K562 (cell line): ENCODE data around the gene ECSCR. TPM values are rescaled to one million over a fixed set of nuclear protein-coding genes. Genes with fewer than 3 reads are reported as not detected.

ENCODE experiments used
- ATF1 ChIP-seq, 2 experiments: fragments of 450-650 bp in 1 of 2; IDR thresholded peaks; 2 replicates each; pipeline ENCODE4 v1.6.1; 2016; ENCODE audit warnings: missing compliant biosample characterization in 1 of 2, missing genetic modification characterization in 1 of 2
- CBFA2T2 ChIP-seq: fragments of 450-650 bp; conservative IDR thresholded peaks from 2 replicates; pipeline ENCODE4 v1.6.1; 2017; ENCODE audit warnings: mild to moderate bottlenecking
- CBFA2T3 ChIP-seq: fragments of 450-650 bp; IDR thresholded peaks from 2 replicates; pipeline ENCODE4 v1.6.1; 2017
- E2F3 ChIP-seq: fragments of 250-450 bp; sonication (Bioruptor Pico); IDR thresholded peaks from 2 replicates; pipeline ENCODE4 v1.4.0; 2020; ENCODE audit warnings: mild to moderate bottlenecking
- GATAD2B ChIP-seq: fragments of 450-650 bp; IDR thresholded peaks from 2 replicates; pipeline ENCODE4 v1.6.1; 2017; ENCODE audit warnings: mild to moderate bottlenecking, borderline replicate concordance
- HMGN3 ChIP-seq: IDR thresholded peaks from 2 replicates; pipeline ENCODE4 v1.6.1; 2011; ENCODE audit warnings: borderline replicate concordance, low read depth, mild to moderate bottlenecking, mixed read lengths, low read length; ENCODE audit not compliant: insufficient read length; ENCODE audit errors: extremely low read depth
- HNRNPL ChIP-seq: fragments of 200-400 bp; formaldehyde crosslinking; IDR thresholded peaks from 2 replicates; pipeline ENCODE4 v1.6.1; 2017; ENCODE audit warnings: low read depth, mild to moderate bottlenecking, low read length
- HNRNPUL1 ChIP-seq: fragments of 200-400 bp; formaldehyde crosslinking; IDR thresholded peaks from 2 replicates; pipeline ENCODE4 v1.6.1; 2017; ENCODE audit warnings: low read length
- LCOR ChIP-seq: sonication (generic); formaldehyde crosslinking; IDR thresholded peaks from 2 replicates; pipeline ENCODE4 v1.8.0; 2022; ENCODE audit warnings: mild to moderate bottlenecking, missing genetic modification reagents
- MCM2 ChIP-seq: fragments of 450-650 bp; IDR thresholded peaks from 2 replicates; pipeline ENCODE4 v1.6.1; 2017; ENCODE audit warnings: low read depth, mild to moderate bottlenecking
- NFRKB ChIP-seq: fragments of 450-650 bp; IDR thresholded peaks from 2 replicates; pipeline ENCODE4 v1.6.1; 2016; ENCODE audit warnings: low read depth
- POLR2AphosphoS5 ChIP-seq: IDR thresholded peaks from 2 replicates; pipeline ENCODE4 v1.6.1; 2011; ENCODE audit warnings: mild to moderate bottlenecking, low read depth, low read length, moderate library complexity; ENCODE audit not compliant: control insufficient read depth, insufficient read depth
- POLR2H ChIP-seq: IDR thresholded peaks from 2 replicates; pipeline ENCODE4 v1.6.1; 2016; ENCODE audit warnings: missing genetic modification characterization, low read depth, mild to moderate bottlenecking, control low read depth, missing compliant biosample characterization, moderate library complexity
- RFX1 ChIP-seq: fragments of 450-650 bp; IDR thresholded peaks from 2 replicates; pipeline ENCODE4 v1.6.1; 2016; ENCODE audit warnings: mild to moderate bottlenecking, moderate library complexity
- TARDBP ChIP-seq: fragments of 450-650 bp; IDR thresholded peaks from 2 replicates; pipeline ENCODE4 v1.6.1; 2016
- TCF3 ChIP-seq: sonication (generic); formaldehyde crosslinking; IDR thresholded peaks from 2 replicates; pipeline ENCODE4 v1.4.0; 2020; ENCODE audit warnings: mild to moderate bottlenecking, missing genetic modification reagents
- YY1 ChIP-seq, 3 experiments: IDR thresholded peaks; 2 replicates each; pipeline ENCODE4 v1.6.1; 2011; ENCODE audit warnings: low read length in 2 of 3, mild to moderate bottlenecking in 2 of 3, moderate library complexity in 2 of 3, borderline replicate concordance in 1 of 3, control low read depth in 1 of 3, low read depth in 1 of 3; ENCODE audit not compliant: insufficient read depth in 3 of 3, insufficient replicate concordance in 2 of 3, control insufficient read depth in 1 of 3, insufficient read length in 1 of 3; ENCODE audit errors: extremely low read depth in 1 of 3
- ZNF511 ChIP-seq: sonication (generic); formaldehyde crosslinking; IDR thresholded peaks from 2 replicates; pipeline ENCODE4 v1.8.0; 2022; ENCODE audit warnings: mild to moderate bottlenecking, missing genetic modification reagents
- ZNF668 ChIP-seq: fragments of 250-450 bp; sonication (Bioruptor Pico); IDR thresholded peaks from 2 replicates; pipeline ENCODE4 v1.8.0; 2022; ENCODE audit warnings: mild to moderate bottlenecking, inconsistent platforms
- ZNF79 ChIP-seq: fragments of 250-450 bp; sonication (Bioruptor Pico); IDR thresholded peaks from 2 replicates; pipeline ENCODE4 v1.4.0; 2020; ENCODE audit warnings: low read depth, mild to moderate bottlenecking, moderate library complexity
- polyA plus RNA-seq, 8 experiments: library from polyadenylated mRNA; depleted of rRNA in 4 of 8; stranded (reverse) in 5 of 8; unstranded in 3 of 8; fragments of >200 nt; fragmentation: Nextera tagmentation in 2 of 8; fragmentation: Illumina TruSeq in 1 of 8; extraction: Ambion mirVana in 2 of 8; extraction: Trizol in 1 of 8; gene quantifications; 2 replicates each; pipeline versions ENCODE4 v1.2.1 to v1.2.3, GENCODE V29; 2011 to 2014; ENCODE audit warnings: inconsistent platforms in 1 of 8, missing spikeins in 1 of 8
- total RNA-seq, 7 experiments: library from RNA; depleted of rRNA in 6 of 7; stranded (reverse); fragments of >200 nt in 6 of 7; fragmentation: Illumina TruSeq in 2 of 7; extraction: Trizol in 2 of 7; gene quantifications; 2 replicates each; pipeline versions ENCODE4 v1.2.1 to v1.2.3, GENCODE V29; 2011 to 2021; ENCODE audit warnings: low replicate concordance in 1 of 7
- TF ChIP-seq, protein P1 (sequence below): sonication (generic); formaldehyde crosslinking; IDR thresholded peaks from 2 replicates; pipeline ENCODE4 v1.8.1; 2023; ENCODE audit warnings: mild to moderate bottlenecking, missing genetic modification reagents, moderate library complexity
- TF ChIP-seq, protein P2 (sequence below), 2 experiments: fragments of 200-800 bp in 1 of 2; sonication (Bioruptor generic) in 1 of 2; sonication (generic) in 1 of 2; formaldehyde crosslinking in 1 of 2; IDR thresholded peaks in 1 of 2; conservative IDR thresholded peaks in 1 of 2; 2 replicates each; pipeline versions ENCODE4 v1.5.0 to v1.6.1; 2016 to 2020; ENCODE audit warnings: missing compliant biosample characterization in 1 of 2, missing genetic modification characterization in 1 of 2, missing genetic modification reagents in 1 of 2
- TF ChIP-seq, protein P3 (sequence below): sonication (generic); formaldehyde crosslinking; IDR thresholded peaks from 2 replicates; pipeline ENCODE4 v1.9.0; 2022; ENCODE audit warnings: mild to moderate bottlenecking, missing genetic modification reagents

The ECSCR gene
- total and polyA plus RNA-seq, 9 of the 15 experiments (the other 6 are each of a cell fraction or from before 2014, with no cell fraction given): 0.10 to 0.25 (median 0.13) TPM; not detected in 6

DNA sequence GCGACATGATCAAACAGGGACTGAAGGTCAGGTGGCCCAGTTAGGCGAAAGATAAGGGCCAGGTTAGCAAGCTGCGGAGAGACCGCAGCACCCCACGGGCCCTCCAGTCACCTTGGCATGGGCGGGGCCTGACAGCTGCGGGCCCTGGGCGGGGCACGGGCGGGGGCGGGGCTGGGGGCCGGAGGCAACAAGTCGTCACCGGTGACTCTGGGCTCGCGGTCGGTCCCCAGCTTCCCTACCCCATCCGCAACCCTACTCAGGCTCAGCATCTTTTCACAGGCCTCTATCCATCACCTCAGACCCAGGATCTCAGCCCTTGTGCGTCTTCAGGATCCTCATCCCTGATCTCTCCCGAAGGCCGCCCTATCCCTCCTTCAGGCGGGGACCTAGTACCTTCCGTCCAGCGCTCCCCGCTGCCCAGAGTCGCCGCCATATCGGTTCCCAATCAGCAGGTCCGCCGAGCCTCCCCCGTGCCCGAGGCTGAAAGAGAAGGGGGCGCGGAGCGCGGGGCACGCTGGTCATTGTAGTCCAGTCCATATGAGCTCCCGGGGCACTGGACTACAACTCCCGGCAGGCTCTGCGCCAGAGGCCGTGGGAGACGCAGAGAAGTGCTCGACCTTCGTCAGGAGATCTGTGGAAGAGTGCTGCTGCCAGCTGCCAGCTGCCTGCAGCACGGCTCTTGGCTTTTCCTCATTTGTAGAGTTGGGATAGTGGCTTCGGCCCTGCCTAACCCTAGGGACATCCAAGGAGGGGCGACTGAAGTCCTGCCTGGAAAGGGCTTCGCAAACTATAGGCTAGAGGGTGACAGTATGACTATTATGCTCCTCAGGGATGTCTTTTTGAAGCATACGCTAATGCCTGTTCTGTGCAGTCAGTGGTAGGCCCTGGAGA is 23.3 kb downstream of the ECSCR start, which contains the start of gene DNAJC18 (continued):
- TF ChIP-seq ZNF511 (CRISPR knock-in tag): no peak
- 0 out of 2 replicates have a peak, but pooled peaks have one; percentile 41 for TF ChIP-seq E2F3 (CRISPR knock-in tag)
- TF ChIP-seq HMGN3: peak; percentile 66
- TF ChIP-seq, protein P1, sequence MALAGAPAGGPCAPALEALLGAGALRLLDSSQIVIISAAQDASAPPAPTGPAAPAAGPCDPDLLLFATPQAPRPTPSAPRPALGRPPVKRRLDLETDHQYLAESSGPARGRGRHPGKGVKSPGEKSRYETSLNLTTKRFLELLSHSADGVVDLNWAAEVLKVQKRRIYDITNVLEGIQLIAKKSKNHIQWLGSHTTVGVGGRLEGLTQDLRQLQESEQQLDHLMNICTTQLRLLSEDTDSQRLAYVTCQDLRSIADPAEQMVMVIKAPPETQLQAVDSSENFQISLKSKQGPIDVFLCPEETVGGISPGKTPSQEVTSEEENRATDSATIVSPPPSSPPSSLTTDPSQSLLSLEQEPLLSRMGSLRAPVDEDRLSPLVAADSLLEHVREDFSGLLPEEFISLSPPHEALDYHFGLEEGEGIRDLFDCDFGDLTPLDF: 0 out of 2 replicates have a peak, but pooled peaks have one; percentile 62
- TF ChIP-seq LCOR (CRISPR knock-in tag): 0 out of 2 replicates have a peak, but pooled peaks have one; percentile 35
- no peak; the same call in 1 of the 2 replicates for TF ChIP-seq POLR2H (tag)
- TF ChIP-seq ATF1 (CRISPR knock-in tag; IDR thresholded peaks at IDR 0.05): no peak
- TF ChIP-seq ATF1 (tag; IDR thresholded peaks at IDR 0.05): peak; percentile 81
- no peak for TF ChIP-seq ZNF79 (CRISPR knock-in tag)
- peak; percentile 41; the same call in 1 of the 2 replicates for TF ChIP-seq POLR2AphosphoS5
- no peak for TF ChIP-seq GATAD2B
- no peak for TF ChIP-seq ZNF668 (CRISPR knock-in tag)
- no peak for TF ChIP-seq HNRNPL
- TF ChIP-seq RFX1: no peak
- no peak for TF ChIP-seq HNRNPUL1
- peak; percentile 45 for TF ChIP-seq TCF3 (CRISPR knock-in tag)
- TF ChIP-seq CBFA2T2: peak; percentile 22; the same call in 1 of the 2 replicates
- peak in 2 of 3 experiments; percentile 36 to 45 for TF ChIP-seq YY1 (IDR thresholded peaks at IDR 0.05; ENCODE audit: borderline replicate concordance in 1 of 3, control insufficient read depth in 1 of 3, extremely low read depth in 1 of 3, insufficient read depth in 3 of 3, insufficient read length in 1 of 3, insufficient replicate concordance in 2 of 3, low read depth in 1 of 3, low read length in 2 of 3)
- TF ChIP-seq, protein P2, sequence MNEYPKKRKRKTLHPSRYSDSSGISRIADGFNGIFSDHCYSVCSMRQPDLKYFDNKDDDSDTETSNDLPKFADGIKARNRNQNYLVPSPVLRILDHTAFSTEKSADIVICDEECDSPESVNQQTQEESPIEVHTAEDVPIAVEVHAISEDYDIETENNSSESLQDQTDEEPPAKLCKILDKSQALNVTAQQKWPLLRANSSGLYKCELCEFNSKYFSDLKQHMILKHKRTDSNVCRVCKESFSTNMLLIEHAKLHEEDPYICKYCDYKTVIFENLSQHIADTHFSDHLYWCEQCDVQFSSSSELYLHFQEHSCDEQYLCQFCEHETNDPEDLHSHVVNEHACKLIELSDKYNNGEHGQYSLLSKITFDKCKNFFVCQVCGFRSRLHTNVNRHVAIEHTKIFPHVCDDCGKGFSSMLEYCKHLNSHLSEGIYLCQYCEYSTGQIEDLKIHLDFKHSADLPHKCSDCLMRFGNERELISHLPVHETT (CRISPR knock-in tag; conservative IDR thresholded peaks at IDR 0.05 in 1 of 2, IDR thresholded peaks at IDR 0.05 in 1 of 2): peak in 1 of 2 experiments; percentile 63; a peak in 1 of 4 replicates
- TF ChIP-seq NFRKB: 0 out of 2 replicates have a peak, but pooled peaks have one; percentile 4
- TF ChIP-seq MCM2: no peak
- peak; percentile 32; the same call in 1 of the 2 replicates for TF ChIP-seq TARDBP
- peak; percentile 55 for TF ChIP-seq CBFA2T3
- TF ChIP-seq, protein P3, sequence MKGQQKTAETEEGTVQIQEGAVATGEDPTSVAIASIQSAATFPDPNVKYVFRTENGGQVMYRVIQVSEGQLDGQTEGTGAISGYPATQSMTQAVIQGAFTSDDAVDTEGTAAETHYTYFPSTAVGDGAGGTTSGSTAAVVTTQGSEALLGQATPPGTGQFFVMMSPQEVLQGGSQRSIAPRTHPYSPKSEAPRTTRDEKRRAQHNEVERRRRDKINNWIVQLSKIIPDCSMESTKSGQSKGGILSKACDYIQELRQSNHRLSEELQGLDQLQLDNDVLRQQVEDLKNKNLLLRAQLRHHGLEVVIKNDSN (CRISPR knock-in tag): peak; percentile 34; the same call in 1 of the 2 replicates
